Right atrium auricular region (tissue), 2 donors: Measurements from ENCODE around the gene NINL. TPM values are rescaled to one million over a fixed set of nuclear protein-coding genes. Genes with fewer than 3 reads are reported as not detected.
"Not testable (repeated sequence)": the region's sequence is repeated elsewhere in the genome, so short reads cannot be mapped to it uniquely, and the experiment has no call there.

Experiments
- DNase-seq: peaks from one replicate; pipeline ENCODE4 v3.0.0-alpha.2; 2019; ENCODE audit warnings: low spot score
- H3K27ac ChIP-seq, 2 donors: fragments of 200-600 bp; sonication (generic); 1 replicate in 1 of 2; 2 replicates in 1 of 2; pipeline ENCODE4 v1.5.1; 2016 to 2019
- H3K27me3 ChIP-seq, 2 donors: fragments of 200-600 bp; sonication (generic); one replicate each; pipeline versions ENCODE4 v1.5.1 to v1.6.0; 2017 to 2019
- H3K36me3 ChIP-seq: fragments of 200-600 bp; sonication (generic); one replicate; pipeline ENCODE4 v1.5.1; 2016
- H3K4me1 ChIP-seq, 2 donors: fragments of 200-600 bp; sonication (generic); one replicate each; pipeline versions ENCODE4 v1.5.1 to v1.6.0; 2017 to 2019
- H3K4me3 ChIP-seq, 2 donors: fragments of 200-600 bp; sonication (generic); 1 replicate in 1 of 2; 2 replicates in 1 of 2; pipeline ENCODE4 v1.5.1; 2017 to 2019; ENCODE audit warnings: mild to moderate bottlenecking in 1 of 2, moderate library complexity in 1 of 2
- H3K9me3 ChIP-seq, 2 donors: fragments of 200-600 bp; sonication (generic); one replicate each; pipeline ENCODE4 v1.5.1; 2019
- total RNA-seq, 2 donors: library from RNA; depleted of rRNA; stranded (reverse); fragments of >200 nt; gene quantifications; one replicate each; pipeline ENCODE4 v1.1.0, GENCODE V29; 2016
- TF ChIP-seq, protein P1 (sequence below), 2 donors: fragments of 200-600 bp; sonication (generic); IDR thresholded peaks; one replicate each; pipeline ENCODE4 v1.5.1; 2019; ENCODE audit warnings: antibody characterized with exemption in 2 of 2

NINL gene
- total RNA-seq, 2 donors from 2014 or later: 3.7 to 4.8 TPM

DNA sequence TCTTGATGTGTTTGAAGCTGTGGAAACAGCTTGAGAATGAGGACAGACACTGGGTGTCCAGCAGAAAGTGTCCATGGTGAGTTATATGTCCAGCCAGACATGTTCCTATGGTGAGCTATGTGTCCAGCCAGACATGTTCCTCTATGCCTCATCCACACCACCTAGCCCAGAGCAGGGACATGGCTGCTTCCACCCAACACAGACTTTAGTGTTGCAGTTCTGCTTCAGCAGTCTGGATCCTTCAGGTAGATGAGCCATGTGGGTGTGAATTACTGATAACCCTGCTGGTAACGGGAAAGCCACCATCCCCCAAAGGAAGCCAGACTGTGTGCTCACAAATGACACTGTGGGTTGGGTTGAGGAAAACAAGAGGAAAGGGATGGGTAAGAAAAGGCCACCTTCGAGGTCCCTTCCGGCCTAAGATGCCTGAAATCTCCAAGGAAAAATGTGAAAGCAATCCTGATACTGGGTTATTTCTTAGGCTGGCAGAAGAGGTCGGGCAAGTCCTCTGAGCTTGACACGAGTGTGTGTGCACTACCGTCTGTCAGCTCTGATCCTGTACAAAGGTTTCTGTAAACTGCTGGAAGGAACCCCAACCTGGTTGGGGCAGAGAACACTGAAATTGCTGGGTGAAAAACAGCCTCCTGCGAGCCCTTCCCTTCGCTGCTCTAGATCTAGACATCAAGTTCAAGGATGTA lies 77.8 kb downstream of the NINL start:
- TF ChIP-seq, protein P1, sequence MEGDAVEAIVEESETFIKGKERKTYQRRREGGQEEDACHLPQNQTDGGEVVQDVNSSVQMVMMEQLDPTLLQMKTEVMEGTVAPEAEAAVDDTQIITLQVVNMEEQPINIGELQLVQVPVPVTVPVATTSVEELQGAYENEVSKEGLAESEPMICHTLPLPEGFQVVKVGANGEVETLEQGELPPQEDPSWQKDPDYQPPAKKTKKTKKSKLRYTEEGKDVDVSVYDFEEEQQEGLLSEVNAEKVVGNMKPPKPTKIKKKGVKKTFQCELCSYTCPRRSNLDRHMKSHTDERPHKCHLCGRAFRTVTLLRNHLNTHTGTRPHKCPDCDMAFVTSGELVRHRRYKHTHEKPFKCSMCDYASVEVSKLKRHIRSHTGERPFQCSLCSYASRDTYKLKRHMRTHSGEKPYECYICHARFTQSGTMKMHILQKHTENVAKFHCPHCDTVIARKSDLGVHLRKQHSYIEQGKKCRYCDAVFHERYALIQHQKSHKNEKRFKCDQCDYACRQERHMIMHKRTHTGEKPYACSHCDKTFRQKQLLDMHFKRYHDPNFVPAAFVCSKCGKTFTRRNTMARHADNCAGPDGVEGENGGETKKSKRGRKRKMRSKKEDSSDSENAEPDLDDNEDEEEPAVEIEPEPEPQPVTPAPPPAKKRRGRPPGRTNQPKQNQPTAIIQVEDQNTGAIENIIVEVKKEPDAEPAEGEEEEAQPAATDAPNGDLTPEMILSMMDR (IDR thresholded peaks at IDR 0.05): no peak
- Histone ChIP-seq H3K4me3 (no peak overlapping the region), H3K27me3 (no peaks in the 10 kb centered on the region), H3K27ac (no peak overlapping the region), H3K36me3 (peaks cover 34% of the 10 kb centered on the region), H3K9me3 (no peaks in the 10 kb centered on the region), H3K4me1 (no peaks in the 10 kb centered on the region)
- no peak for DNase-seq

DNA sequence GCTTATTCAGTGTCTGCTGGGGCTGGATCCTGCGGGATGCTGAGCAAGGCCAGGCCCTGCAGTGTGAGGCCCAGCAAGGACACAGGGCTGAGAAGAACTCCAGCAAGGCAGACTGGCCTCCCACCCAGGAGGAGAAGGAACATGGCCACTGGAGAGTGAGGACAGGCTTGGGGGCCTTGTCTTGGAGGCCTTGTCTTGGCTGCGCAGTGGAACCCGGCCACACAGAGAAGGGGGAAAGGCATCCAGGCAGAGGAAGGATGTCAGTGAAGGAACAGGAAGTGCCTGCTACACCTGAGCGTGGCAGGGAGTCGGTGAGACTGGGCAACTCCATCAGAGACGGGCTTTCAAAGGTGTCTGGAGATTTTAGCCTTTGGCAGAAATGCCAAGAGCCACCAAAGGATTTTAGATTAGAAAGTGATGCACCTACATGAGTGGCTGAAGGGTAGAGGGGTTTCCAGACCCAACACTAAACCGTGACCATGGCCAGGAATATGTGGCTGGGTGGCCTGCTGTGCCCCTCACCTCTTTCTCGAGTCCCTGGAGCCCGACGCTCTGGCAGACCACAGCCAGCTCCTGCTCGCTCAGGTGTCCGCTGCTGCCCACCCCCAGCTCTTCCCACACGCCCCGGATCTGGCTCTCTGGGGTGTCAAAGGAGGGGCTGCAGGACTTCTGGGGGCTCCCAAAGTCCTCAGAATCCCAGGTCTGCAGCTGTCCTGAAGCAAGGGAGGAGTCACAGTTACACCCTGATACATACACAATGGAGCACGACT lies 80.8 kb downstream of the NINL start:
- Histone ChIP-seq H3K9me3 (no peaks in the 10 kb centered on the region), H3K4me1 (no peaks in the 10 kb centered on the region), H3K4me3 (no peak overlapping the region), H3K27me3 (no peaks in the 10 kb centered on the region), H3K36me3 (peaks cover 13% of the 10 kb centered on the region), H3K27ac (no peak overlapping the region)
- no peak for DNase-seq
- TF ChIP-seq, protein P1 (IDR thresholded peaks at IDR 0.05): no peak

DNA sequence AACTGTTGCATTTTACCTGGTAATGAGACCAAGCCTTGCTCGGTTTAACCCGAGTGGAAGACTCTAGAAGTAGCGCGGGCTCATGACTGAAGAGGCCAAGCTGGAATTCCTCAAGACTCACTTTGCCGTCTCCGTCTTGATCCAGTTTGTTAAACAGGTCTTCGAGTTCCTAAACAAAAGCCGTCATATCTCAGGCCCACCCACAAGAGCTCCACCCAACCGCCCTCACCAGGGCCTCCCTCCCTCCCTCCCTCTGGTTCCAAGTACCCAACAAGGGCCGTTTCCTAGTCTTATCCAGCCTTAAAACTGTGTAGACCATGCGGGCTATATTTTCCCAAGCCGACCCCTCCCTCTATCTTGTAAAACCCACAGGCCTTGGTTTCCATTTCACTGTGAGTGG lies 81.4 kb downstream of the NINL start:
- H3K9me3 ChIP-seq: no peaks in the 10 kb centered on the region
- H3K27ac ChIP-seq: no peak overlapping the region
- H3K4me3 ChIP-seq: no peak overlapping the region
- peaks cover 8% of the 10 kb centered on the region for H3K36me3 ChIP-seq
- DNase-seq: no peak
- TF ChIP-seq, protein P1 (IDR thresholded peaks at IDR 0.05): no peak
- H3K27me3 ChIP-seq: no peaks in the 10 kb centered on the region
- no peaks in the 10 kb centered on the region for H3K4me1 ChIP-seq

DNA sequence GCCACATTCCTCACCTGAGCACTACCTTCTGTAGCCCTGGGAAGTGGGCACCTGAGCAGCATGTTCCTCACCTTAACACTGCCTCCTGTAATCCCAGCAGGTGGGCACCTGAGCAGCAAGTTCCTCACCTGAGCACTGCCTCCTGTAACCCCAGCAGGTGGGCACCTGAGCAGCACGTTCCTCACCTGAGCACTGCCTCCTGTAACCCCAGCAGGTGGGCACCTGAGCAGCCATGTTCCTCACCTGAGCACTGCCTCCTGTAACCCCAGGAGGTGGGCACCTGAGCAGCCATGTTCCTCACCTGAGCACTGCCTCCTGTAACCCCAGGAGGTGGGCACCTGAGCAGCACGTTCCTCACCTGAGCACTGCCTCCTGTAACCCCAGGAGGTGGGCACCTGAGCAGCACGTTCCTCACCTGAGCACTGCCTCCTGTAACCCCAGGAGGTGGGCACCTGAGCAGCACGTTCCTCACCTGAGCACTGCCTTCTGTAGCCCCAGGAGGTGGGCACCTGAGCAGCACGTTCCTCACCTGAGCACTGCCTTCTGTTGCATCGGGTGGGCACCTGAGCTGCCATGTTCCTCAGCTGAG lies 82.2 kb downstream of the NINL start:
- not testable (repeated sequence) for H3K27ac ChIP-seq, H3K4me1 ChIP-seq, H3K9me3 ChIP-seq, DNase-seq, H3K4me3 ChIP-seq, H3K27me3 ChIP-seq, H3K36me3 ChIP-seq

DNA sequence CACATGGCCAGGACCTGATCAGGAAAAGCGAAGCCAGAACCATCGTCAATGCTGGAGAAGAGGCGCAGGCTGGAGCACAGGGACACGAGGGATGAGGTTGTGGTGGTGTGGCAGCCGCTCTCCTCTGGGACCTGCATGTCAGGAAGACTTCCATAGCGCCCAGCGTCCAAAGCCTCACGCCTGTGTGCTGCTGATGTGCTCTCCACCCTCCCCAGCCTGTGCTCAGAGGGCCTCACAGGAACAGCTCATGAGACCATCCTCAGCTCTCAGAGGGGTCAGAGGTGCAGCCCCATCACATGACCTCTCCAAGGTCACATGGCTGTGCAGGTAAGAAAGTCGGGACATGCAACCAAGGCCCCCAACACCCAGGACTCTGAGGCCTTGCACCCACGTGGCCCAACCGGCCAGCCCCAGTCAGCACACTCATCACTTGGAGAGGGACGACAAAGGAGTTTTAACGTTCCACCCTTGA lies 84.4 kb downstream of the NINL start:
- no peak overlapping the region for H3K27ac ChIP-seq
- DNase-seq: no peak
- H3K36me3 ChIP-seq: peaks cover 6% of the 10 kb centered on the region
- H3K4me1 ChIP-seq: no peaks in the 10 kb centered on the region
- no peak overlapping the region for H3K4me3 ChIP-seq
- no peaks in the 10 kb centered on the region for H3K27me3 ChIP-seq
- no peaks in the 10 kb centered on the region for H3K9me3 ChIP-seq
- TF ChIP-seq, protein P1 (IDR thresholded peaks at IDR 0.05): no peak

DNA sequence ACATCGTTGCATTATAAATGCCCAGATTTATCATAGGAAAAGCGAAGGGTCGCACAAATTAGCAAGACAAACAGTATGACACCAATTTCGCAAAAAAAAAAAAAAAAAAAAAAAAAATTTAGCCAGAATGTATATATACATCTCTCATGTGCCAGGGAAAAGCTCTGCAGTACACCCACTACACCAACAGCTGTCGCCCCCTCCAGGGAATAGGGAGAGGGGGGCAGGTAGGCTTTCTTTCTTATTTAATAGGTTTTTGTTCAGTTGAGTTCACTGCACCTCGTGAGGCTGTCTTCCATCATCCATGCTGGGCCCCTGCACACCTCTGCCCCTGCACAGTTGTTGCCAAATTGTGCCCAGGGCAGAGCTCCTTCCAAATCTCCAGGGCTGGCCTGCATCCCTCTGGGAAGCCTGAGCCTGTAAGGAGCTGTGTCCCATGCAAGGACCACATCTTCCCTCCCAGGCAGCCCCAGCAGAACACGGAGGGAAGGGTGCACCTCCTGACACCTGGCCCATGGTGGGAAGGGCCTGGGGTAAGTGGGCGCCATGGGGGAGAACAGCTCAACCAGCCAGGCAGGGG lies 85.4 kb downstream of the NINL start:
- H3K36me3 ChIP-seq: peaks cover 6% of the 10 kb centered on the region

More for the DNA sequence above, 85.4 kb downstream of the NINL start:
- no peak overlapping the region for H3K4me3 ChIP-seq
- no peak overlapping the region for H3K27ac ChIP-seq
- TF ChIP-seq, protein P1 (IDR thresholded peaks at IDR 0.05): no peak
- H3K9me3 ChIP-seq: no peaks in the 10 kb centered on the region
- no peaks in the 10 kb centered on the region for H3K27me3 ChIP-seq
- H3K4me1 ChIP-seq: no peaks in the 10 kb centered on the region
- DNase-seq: no peak
